Breast epithelium (tissue), 4 donors: ENCODE results near the gene GPR37L1. TPM values are rescaled to one million over a fixed set of nuclear protein-coding genes. Genes with fewer than 3 reads are reported as not detected.
A peak's percentile ranks its signal among the peaks of the same experiment; 100 is the strongest.
"Not testable (repeated sequence)": the region's sequence is repeated elsewhere in the genome, so short reads cannot be mapped to it uniquely, and the experiment has no call there.

Experiments
- DNase-seq, 2 donors: peaks; one replicate each; pipeline ENCODE4 v3.0.0-alpha.2; 2019; ENCODE audit warnings: low spot score in 2 of 2
- H3K27ac ChIP-seq, 2 donors: fragments of 200-600 bp; sonication (generic) in 1 of 2; one replicate each; pipeline ENCODE4 v1.5.1; 2016 to 2019; ENCODE audit warnings: mild to moderate bottlenecking in 1 of 2
- H3K27me3 ChIP-seq, 2 donors: fragments of 200-600 bp; sonication (generic) in 1 of 2; one replicate each; pipeline versions ENCODE4 v1.5.1 to v1.6.0; 2017 to 2019; ENCODE audit warnings: control low read depth in 1 of 2, mild to moderate bottlenecking in 1 of 2
- H3K36me3 ChIP-seq: fragments of 200-600 bp; one replicate; pipeline ENCODE4 v1.5.1; 2019
- H3K4me1 ChIP-seq, 2 donors: fragments of 200-600 bp; sonication (generic); one replicate each; pipeline ENCODE4 v1.5.1; 2016 to 2019; ENCODE audit warnings: control low read depth in 1 of 2
- H3K4me3 ChIP-seq, 3 donors: fragments of 200-600 bp; sonication (generic); 1 replicate in 2 of 3; 2 replicates in 1 of 3; pipeline ENCODE4 v1.5.1; 2016 to 2019; ENCODE audit warnings: mild to moderate bottlenecking in 3 of 3, moderate library complexity in 2 of 3
- H3K9me3 ChIP-seq, 2 donors: fragments of 200-600 bp; sonication (generic) in 1 of 2; one replicate each; pipeline ENCODE4 v1.5.1; 2016 to 2019; ENCODE audit warnings: control low read depth in 1 of 2
- POLR2A ChIP-seq: fragments of 450-650 bp; IDR thresholded peaks from one replicate; pipeline ENCODE4 v1.6.1; 2016; ENCODE audit warnings: antibody characterized with exemption, mild to moderate bottlenecking, moderate library complexity
- POLR2AphosphoS5 ChIP-seq, 3 donors: sonication (generic); formaldehyde crosslinking; IDR thresholded peaks; one replicate each; pipeline ENCODE4 v1.6.1; 2017; ENCODE audit warnings: antibody characterized with exemption in 3 of 3
- intact Hi-C: fragments of 100-400 bp; cut with DNase I; formaldehyde crosslinking; loops from one replicate; pipeline ENCODE4 v1.15.1; 2023; ENCODE audit warnings: low total_unique reads
- total RNA-seq, 3 donors: library from RNA; depleted of rRNA; stranded (reverse); fragments of >200 nt; gene quantifications; one replicate each; pipeline ENCODE4 v1.1.0, GENCODE V29; 2016
- TF ChIP-seq, protein P1 (sequence below), 3 donors: fragments of 450-650 bp; IDR thresholded peaks; one replicate each; pipeline ENCODE4 v1.5.1; 2016 to 2017; ENCODE audit warnings: antibody characterized with exemption in 3 of 3, mild to moderate bottlenecking in 3 of 3, moderate library complexity in 3 of 3

GPR37L1 gene
- total RNA-seq, 3 donors from 2014 or later = not detected

DNA sequence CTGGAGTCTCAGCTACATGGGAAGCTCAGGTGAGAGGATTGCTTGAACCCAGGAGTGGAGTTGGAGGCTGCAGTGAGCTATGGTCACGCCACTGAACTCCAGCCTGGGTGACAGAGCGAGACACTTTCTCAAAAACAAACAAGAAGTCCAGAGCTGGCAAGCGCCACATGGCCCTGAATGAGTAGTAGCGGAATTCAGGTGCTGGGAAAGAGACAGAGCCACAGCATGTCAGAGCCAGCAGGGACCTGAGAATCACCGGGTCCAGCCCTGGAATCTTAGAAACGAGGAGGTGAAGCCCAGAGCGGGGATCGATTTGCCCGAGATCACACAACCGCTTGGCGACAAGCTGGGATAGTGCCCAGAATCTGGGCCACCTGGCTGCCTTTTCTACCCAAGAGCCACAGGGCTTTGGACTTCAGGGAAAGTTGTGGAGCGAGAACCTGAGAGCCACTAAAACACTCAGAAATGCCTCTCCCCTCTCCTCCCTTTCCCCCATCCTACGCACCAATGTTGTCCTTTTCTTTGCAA, 12.0 kb downstream of the GPR37L1 start:
- Histone ChIP-seq H3K27ac (peak overlapping the region; percentile 83 to 96), H3K27me3 (no peaks in the 10 kb centered on the region), H3K36me3 (no peaks in the 10 kb centered on the region), H3K4me1 (peaks cover 14 to 50% of the 10 kb centered on the region in 2 donors), H3K4me3 (peak overlapping the region in 1 of 3 donors; percentile 2), H3K9me3 (no peaks in the 10 kb centered on the region)
- DNase-seq = peak in 1 of 2 donors; percentile 46
- intact Hi-C loops = no loop called here
- TF ChIP-seq POLR2A = no peak
- TF ChIP-seq POLR2AphosphoS5 (IDR thresholded peaks at IDR 0.05) = no peak
- TF ChIP-seq, protein P1, sequence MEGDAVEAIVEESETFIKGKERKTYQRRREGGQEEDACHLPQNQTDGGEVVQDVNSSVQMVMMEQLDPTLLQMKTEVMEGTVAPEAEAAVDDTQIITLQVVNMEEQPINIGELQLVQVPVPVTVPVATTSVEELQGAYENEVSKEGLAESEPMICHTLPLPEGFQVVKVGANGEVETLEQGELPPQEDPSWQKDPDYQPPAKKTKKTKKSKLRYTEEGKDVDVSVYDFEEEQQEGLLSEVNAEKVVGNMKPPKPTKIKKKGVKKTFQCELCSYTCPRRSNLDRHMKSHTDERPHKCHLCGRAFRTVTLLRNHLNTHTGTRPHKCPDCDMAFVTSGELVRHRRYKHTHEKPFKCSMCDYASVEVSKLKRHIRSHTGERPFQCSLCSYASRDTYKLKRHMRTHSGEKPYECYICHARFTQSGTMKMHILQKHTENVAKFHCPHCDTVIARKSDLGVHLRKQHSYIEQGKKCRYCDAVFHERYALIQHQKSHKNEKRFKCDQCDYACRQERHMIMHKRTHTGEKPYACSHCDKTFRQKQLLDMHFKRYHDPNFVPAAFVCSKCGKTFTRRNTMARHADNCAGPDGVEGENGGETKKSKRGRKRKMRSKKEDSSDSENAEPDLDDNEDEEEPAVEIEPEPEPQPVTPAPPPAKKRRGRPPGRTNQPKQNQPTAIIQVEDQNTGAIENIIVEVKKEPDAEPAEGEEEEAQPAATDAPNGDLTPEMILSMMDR (IDR thresholded peaks at IDR 0.05) = no peak

DNA sequence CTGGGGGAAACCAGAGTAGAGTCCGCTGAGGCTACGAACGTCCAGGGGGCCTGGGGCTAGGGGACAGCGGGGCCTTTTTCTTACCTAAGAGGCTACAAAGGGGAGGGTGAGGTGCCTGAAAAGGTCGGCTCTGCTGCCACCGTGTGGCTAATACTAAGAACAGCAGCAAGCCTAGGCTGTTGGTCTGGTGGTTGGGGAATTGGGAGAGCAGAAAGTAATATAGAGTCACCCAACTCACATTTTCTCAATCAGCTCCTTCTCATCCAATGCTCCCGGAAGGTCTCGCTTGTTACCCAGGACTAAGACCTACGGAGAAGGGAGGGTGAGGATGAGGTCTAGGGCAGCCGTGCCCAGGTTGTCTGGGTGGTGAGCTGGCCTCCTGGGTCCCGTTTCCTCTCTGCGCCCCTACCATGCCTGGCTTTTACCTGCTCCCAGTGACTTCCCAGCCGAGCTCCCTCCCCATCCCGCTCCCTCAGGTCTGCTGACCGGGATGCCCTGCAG, 12.6 kb downstream of the GPR37L1 start:
- Histone ChIP-seq H3K4me1 (peaks cover 9 to 47% of the 10 kb centered on the region in 2 donors), H3K36me3 (no peaks in the 10 kb centered on the region), H3K9me3 (no peaks in the 10 kb centered on the region), H3K4me3 (peak overlapping the region in 1 of 3 donors; percentile 2), H3K27me3 (no peaks in the 10 kb centered on the region), H3K27ac (peak overlapping the region; percentile 83 to 96)
- DNase-seq = peak in 1 of 2 donors; percentile 66
- TF ChIP-seq POLR2AphosphoS5 (IDR thresholded peaks at IDR 0.05) = no peak
- no peak for TF ChIP-seq POLR2A
- TF ChIP-seq, protein P1 (IDR thresholded peaks at IDR 0.05) = peak; percentile 74 to 87 (median 82)
- intact Hi-C loops = no loop called here

DNA sequence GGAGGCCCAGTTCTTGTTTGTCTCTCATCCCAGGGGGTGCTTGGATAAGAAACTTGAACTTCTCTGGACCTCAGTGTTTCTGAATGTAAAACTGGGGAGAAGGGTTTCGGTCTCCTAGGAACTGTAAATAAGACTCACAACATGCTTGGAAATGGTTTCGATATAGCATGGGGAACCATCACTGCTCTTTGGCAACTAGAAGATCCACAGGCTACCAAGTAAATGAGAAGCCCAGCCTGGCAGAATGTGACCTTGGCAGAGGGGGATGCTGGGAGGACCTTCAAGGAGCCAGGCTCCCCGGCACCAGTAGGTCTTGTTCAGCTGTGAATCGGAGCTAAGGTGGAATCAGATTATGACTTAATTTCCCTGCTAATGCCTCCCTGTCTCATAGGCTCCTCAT, 18.1 kb downstream of the GPR37L1 start:
- intact Hi-C loops = no loop called here
- Histone ChIP-seq H3K27ac (peak overlapping the region; percentile 0 to 33), H3K4me1 (peaks cover 1 to 6% of the 10 kb centered on the region in 2 donors)

DNA sequence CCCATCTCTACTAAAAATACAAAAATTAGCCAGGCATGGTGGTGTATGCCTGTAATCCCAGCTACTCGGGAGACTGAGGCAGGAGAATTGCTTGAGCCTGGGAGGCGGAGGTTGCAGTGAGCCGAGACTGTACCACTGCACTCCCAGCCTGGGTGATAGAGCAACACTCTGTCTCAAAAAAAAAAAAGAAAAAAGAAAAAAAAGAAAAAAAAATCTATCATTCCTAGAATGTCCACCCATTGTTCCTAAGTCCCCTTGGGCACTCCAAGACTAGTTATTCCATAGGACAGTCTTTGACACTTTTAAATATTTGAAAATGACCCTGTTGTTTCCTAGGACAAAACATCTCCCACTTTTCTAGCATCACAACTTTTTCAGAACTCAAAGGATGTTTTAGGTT, 18.8 kb downstream of the GPR37L1 start:
- H3K27me3 ChIP-seq, H3K4me1 ChIP-seq, H3K36me3 ChIP-seq, DNase-seq, H3K4me3 ChIP-seq, intact Hi-C loops, H3K9me3 ChIP-seq: not testable (repeated sequence)
- H3K27ac ChIP-seq = peak overlapping the region; percentile 0 to 33

More for the DNA sequence above, 18.1 kb downstream of the GPR37L1 start:
- Histone ChIP-seq H3K36me3 (no peaks in the 10 kb centered on the region), H3K9me3 (no peaks in the 10 kb centered on the region), H3K4me3 (no peak overlapping the region), H3K27me3 (no peaks in the 10 kb centered on the region)
- DNase-seq = no peak
- TF ChIP-seq, protein P1 (IDR thresholded peaks at IDR 0.05) = no peak
- TF ChIP-seq POLR2AphosphoS5 (IDR thresholded peaks at IDR 0.05) (no peak), POLR2A (no peak)

DNA sequence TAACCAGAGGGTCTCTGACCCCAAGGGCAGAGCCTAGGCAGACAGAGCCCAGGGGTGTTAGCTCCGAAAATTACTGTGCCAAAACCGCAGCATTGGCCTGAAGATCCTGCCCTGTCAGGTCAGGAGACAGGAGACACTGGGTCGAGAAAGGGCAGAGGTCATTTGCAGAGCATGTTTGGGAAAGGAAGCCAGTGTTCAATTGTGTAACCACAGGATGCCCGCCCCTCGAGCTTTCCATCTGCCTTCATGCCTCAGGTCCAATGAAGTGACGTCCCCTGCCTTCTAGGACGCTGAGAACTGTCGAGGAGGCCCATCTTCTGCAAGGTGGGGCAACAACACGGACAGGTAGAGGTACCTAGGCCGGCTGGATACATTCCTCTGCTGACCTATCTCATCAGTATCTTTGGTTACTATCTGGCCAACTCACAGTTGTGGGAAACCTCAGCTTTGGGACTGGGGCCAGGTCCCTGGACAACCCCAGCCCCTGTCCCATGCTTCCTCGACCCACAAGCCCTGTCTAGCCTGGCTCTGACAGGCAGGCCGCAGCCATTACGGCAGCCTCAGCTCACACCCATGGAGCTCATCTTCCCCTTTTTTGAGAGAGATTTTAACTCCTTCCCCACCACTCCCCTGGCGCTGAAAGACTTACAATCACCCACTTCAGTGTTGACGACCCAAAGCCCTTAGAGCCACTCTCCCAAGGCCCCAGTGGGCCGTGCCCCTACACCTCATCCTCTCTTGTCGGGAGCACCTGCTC, 20.5 kb downstream of the GPR37L1 start:
- Histone ChIP-seq H3K27ac (peak overlapping the region; percentile 92 to 98), H3K9me3 (no peaks in the 10 kb centered on the region), H3K4me3 (peak overlapping the region; percentile 90 to 98 (median 95)), H3K27me3 (no peaks in the 10 kb centered on the region), H3K4me1 (peaks cover 0 to 6% of the 10 kb centered on the region in 2 donors), H3K36me3 (no peaks in the 10 kb centered on the region)
- no peak for DNase-seq
- intact Hi-C loops = no loop called here
- TF ChIP-seq POLR2A (no peak), POLR2AphosphoS5 (IDR thresholded peaks at IDR 0.05) (no peak)
- TF ChIP-seq, protein P1 (IDR thresholded peaks at IDR 0.05) = no peak
